Fibroblast of peridontal ligament (primary cell): ENCODE data around the gene HPDL.

ENCODE experiments used
- DNase-seq: peaks from one replicate; pipeline ENCODE4 v3.0.0-alpha.2; 2010; ENCODE audit errors: extremely low read depth

Gene HPDL

GRCh38 chr1:45322486-45323040, 4.1 kb upstream of the HPDL start:
- no peak for DNase-seq

GRCh38 chr1:45325851-45326506, 716 bp upstream of the HPDL start:
- no peak for DNase-seq

DNA sequence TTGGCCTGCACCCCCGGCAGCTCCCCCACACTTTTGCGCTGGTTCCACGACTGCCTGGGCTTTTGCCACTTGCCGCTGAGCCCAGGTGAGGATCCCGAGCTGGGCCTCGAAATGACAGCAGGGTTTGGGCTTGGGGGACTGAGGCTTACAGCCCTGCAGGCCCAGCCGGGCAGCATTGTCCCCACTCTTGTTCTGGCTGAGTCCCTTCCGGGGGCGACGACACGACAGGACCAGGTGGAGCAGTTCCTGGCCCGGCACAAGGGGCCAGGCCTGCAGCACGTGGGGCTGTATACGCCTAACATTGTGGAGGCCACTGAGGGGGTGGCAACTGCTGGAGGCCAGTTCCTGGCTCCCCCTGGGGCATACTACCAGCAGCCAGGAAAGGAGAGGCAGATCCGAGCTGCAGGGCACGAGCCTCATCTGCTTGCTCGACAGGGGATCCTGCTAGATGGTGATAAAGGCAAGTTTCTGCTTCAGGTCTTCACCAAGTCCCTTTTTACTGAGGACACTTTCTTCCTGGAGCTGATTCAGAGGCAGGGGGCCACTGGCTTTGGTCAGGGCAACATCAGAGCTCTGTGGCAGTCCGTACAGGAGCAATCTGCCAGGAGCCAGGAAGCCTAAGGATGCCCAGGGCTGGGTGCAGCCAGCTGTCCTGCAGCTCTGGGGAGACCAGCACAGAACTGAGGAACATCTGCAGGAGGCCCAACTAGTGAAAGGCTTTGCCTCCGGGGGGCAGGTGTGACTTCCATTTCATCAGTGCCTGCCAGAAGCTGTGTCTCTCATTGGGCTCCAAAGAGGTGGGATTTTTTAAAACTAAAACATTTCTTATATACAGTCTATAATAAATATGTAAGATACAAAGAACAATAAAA, 1.2 kb downstream of the HPDL start:
- DNase-seq = no peak

GRCh38 chr1:45328680-45329079, 2.0 kb downstream of the HPDL start:
- DNase-seq = no peak

DNA sequence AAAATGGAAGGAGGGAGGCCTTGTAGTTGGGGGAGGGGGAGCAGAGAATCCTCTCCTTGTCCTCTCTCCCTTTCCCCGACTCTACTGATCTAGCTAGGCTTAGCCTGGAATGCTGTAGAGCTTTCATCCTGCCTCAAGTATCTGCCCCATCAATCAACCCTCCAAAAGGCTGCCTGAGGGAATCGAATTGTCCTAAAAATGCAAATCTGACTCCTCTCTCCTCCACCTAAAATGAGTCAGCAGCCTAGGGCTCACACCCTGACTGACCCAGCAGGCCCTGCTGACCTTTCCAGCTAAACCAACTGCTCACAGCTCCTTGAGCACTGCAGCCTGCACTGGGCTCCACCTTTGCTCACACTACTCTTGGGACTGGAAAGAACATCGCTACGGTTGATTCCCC, 2.8 kb downstream of the HPDL start:
- no peak for DNase-seq

DNA sequence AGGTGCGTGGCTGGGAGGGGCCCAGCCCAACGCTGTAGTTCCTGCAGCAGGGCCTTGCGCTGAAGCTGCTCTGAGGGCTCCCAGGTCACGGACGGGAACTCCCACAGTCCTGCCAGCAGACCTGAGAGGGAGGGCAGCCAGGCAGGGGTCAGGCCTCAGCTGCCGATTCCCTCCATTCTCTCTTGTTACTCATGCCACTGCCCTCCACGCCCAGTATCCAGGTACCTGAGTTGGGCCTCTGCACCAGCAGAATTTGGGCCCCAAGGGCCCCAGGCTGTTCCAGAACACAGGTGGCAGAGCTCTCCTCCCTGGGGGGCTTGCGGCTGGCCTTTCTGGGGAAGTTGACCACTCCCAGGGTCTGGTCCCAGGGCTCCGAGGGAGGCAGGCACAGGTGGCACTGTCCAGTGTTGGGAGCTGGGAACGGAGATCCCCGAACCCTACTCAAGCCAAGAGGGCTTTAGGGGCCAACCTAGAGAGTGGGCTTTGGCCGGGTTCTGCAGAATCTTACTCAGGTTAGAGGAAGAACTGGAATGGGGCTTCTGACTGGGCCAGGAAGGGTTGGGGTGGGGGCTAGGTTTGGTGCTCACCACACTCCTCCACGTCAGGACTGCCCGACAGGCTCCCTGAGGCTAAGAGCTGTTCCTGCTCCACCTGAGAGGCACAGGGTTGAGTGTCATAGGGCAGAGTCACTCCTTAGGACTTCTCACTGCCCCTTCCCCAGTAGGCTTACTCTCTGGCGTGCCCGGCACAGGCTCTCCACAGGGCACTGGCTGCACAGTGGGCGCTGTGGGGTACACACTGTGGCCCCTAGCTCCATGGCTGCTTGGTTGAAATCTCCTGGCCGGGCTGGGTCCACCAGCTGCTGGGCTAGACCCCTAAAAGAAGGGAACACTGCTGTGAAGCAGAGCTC, 5.0 kb downstream of the HPDL start:
- DNase-seq = no peak

DNA sequence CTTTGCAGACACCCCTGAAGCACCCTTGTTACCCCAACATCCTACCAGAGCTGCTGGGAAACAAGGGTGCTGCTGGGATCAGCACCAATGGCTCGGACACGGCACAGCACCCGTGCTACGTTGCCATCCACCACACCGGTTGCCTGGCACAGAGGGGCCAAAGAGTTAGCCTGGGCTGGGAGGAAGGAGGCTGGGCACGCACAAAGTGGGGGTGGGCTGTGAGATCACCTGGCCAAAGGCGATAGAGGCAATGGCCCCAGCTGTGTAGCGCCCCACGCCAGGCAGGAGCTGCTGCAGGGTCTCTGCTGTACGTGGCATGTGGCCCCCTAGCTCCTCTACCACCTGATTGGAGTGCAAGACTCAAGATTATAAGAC, 5.6 kb downstream of the HPDL start:
- DNase-seq = no peak

DNA sequence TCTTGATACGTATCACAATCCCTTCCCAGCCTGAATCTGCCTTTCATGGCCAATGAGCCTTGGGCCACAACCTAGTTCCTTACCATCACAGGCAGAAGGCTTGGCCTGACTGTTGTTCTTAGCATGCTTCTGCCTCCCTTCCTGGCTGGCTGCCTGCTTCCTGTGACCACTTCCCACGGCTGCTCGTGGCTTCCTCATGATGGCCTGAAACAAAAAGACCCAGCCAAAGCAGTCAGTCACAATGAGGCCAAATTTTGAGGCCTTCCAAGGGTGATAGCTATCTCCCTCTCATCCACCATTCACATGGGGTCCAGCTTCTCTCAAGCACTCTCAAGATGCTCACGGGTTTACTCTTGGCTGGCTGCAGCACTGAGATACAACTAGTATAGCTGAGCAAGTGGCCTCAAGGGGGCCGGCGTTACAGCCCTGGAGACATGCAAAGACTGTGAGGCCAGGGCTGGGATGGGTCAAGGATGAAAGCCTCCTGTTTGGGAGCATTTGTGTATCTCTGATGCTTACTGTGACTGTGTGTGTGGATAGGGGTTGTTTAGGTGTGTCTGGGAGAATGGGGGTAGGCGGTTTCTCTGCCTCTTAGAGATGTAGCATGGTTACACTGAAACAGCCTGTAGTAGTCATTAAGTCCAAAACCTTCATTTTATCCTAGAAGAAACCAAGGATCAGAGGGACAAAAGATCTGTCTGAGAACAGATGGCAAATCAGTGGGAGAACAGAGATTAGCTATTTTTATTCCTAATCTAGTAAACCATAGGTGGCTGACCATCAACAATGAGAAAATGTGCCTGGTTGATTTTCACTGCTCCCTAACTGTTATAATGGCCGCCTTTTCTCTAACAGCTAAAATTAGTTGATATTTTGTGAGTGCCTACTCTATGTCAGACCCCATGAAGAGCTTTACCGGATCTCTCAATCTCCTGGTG, 7.9 kb downstream of the HPDL start:
- no peak for DNase-seq

GRCh38 chr1:45335855-45336324, 9.2 kb downstream of the HPDL start:
- DNase-seq = no peak

DNA sequence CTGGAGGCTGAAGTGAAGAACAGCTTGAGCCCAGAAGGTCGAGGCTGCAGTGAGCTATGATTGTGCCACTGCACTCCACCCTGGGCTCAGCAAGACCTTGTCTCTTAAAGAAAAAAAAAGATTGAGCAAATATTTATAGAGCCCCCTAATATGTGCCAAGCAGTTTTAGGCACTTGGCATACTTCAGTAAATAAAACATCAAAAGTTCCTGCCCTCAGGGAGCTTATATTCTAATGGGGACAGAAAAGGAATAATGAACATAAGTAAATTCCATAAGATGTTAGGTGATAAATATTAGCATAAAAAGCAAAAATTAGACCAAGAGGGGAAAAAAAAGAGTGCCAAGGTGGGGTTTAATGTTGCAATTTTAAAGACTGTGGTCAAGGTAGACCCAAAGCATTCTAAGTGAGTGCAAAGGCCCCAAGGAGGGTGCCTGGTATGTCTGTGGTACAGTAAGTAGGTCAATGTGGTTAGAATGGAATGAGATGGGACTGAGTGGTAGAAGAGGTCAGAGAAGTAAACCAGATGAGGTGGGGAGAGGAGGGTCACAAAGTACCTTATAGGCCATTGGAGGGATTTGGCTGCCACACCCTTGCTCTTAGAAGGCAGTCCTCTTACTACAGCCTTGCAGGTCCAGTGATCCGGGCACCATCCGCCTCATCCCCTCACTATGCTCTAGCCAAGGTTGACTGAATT, 11.1 kb downstream of the HPDL start:
- DNase-seq = no peak

- peak; percentile 83 for DNase-seq
Measured at GRCh38 chr1:45339789-45340558, 13.3 kb downstream of the HPDL start, which contains the start of the genes MUTYH and TOE1. TSS of gene MUTYH (minus strand) at chr1:45340440. CDS start at chr1:45334505, 5,935 bp downstream. TSS of gene TOE1 (plus strand) at chr1:45340170. CDS start at chr1:45340253, 83 bp downstream.

DNA sequence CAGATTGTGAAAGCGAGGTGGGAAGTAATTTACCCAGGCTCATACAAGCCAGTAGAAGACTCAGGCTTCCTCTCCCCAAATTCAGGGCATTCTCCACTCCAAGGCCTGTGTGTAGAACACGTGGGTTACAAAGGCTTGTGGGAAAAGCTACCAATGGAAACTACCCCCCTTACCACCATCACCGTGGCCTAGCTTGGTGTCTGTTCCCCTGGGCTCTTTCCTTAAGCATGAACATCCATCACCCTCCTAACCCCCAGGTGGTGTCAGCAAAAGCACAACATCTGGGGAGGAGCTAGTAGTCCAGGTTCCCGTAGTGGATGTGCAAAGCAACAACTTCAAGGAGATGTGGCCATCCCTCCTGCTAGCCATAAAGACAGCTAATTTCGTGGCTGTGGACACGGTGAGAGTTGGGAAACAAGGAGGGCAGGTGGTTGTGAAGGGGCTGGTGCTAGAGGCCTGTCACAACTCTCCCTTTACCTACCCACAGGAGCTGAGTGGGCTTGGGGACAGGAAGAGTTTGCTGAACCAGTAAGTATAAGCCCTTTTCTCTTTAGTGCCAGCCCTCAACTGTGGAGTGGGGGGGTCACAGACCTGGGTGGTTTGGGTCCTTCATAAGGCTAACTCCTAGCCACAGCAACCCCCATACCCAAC, 14.2 kb downstream of the HPDL start:
- no peak for DNase-seq

- no peak for DNase-seq
Measured at GRCh38 chr1:45344499-45344898, 17.8 kb downstream of the HPDL start.

DNA sequence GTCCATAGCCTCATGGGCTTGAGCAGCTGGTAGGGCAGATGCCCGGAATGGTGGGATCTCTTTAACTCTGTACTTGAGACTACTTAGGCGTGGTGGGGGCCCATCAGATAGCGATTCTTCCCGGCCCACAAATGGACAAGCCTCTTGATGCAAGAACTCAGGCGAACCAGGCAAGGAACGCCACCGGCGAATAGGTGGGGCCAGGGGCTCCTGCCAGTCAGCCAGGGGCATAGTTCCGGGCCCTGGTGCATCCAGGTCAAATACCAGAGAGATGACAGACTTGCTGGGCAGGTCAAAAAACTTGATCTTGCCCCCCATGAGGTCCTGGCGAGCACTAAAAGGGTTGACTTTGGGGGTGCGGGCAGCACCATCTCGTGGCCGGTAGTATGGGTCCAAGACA, 18.3 kb downstream of the HPDL start:
- no peak for DNase-seq

- DNase-seq = no peak
Measured at GRCh38 chr1:45346473-45346872, 19.8 kb downstream of the HPDL start.

DNA sequence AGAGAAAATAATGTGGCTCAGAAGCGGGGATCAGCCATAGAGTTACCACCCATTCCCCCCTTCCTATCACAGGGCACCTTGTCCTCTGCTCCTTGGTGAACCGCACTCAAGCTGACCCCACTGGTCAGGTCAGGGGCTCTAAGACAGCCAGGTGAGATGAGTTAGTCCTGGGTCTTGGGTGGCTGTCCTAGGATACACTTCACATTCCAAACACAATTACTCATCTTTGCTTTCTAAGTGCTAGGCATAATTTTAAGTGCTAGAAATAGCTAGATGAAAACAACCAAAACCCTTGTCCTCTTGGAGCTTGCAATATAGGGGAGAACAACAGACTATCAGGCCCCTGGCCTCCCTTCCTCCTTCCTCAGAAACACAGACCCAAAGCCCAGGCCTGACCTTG, 21.3 kb downstream of the HPDL start:
- DNase-seq = no peak

DNA sequence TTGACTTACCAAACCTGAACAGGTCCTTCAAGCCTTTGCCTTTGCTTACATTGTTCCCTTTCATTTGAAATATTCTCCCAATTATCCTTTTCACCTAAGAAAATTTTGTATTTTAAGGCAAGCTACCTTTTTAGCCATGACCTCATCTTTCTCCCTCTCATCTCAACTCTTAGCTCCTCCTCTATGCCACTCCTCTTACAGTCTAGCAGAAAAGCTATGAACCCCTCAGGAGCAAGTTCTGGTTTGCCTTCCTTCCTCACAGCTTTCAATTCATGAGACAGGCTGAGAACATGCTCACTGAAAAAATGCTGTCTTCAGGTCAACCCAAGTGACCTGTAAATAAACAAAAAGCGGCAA, 21.9 kb downstream of the HPDL start:
- DNase-seq = no peak

DNA sequence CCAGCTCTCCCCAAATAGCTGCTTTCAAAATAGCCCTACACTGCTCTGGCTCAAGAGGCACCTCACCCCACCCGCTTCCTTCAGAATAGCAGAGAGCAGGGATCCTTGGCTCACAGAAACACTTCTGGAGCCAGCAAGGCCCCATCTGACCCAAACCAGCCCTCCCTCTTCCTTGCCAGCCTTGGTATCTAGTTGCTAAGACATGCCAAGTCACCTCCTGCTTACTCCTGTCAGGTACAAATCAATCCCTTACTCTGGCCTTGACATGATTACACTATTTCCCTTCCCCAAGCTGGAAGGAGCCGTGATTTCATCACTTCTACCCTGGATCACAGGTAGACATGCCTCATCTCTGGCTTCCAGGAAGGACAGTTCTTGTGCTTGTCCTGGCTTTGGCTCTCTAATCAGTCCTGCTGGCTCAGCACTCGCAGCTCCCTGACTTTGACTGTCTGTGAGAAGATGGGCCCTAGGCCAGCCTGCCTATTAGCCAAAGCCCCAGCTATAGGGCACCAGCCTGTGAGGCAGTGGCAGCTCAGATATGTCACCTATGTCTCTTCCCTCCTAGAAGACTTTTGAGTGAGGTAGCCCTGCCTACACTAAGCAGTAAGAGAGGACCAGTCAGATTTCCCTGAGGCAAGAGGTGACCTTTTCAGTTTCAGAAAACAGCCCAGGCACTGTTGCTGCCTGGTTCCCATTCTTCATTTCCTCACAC, 22.4 kb downstream of the HPDL start:
- DNase-seq = no peak
